Naive thymus-derived CD8-positive, alpha-beta T cell (primary cell): Measurements from ENCODE around the gene EPC2. TPM values are rescaled to one million over a fixed set of nuclear protein-coding genes. Genes with fewer than 3 reads are reported as not detected.
"Not testable (repeated sequence)": the region's sequence is repeated elsewhere in the genome, so short reads cannot be mapped to it uniquely, and the experiment has no call there.

Experiments used
- ATAC-seq, 2 donors: fragments of 150-1000 bp; cut with Tn5 transposase in 1 of 2; sonication (Bioruptor Pico), chemical (Tn5 transposase) in 1 of 2; 1 replicate in 1 of 2; 2 replicates in 1 of 2; pipeline ENCODE4 v1.10.0; 2021; ENCODE audit warnings: mild to moderate bottlenecking in 2 of 2, moderate library complexity in 2 of 2
- POLR2A ChIA-PET: fragments of 350-600 bp; sonication (Branson Sonifier 250); formaldehyde crosslinking; loops from one replicate; lab custom pipeline; 2021; ENCODE audit warnings: antibody characterized with exemption; lab: Charles Lee
- DNase-seq, 10 donors: peaks; one replicate each; pipeline versions ENCODE4 v3.0.0 to v3.0.0-alpha.2; 2020 to 2022
- H3K27ac Mint-ChIP-seq, 10 donors: one replicate each; pipeline ENCODE4 v1.8.0; 2020 to 2022; ENCODE audit warnings: mild to moderate bottlenecking in 10 of 10, mixed read lengths in 10 of 10, moderate library complexity in 4 of 10, inconsistent platforms in 1 of 10
- H3K27me3 Mint-ChIP-seq, 5 donors: one replicate each; pipeline ENCODE4 v1.8.0; 2021 to 2022; ENCODE audit warnings: mixed read lengths in 5 of 5
- H3K36me3 Mint-ChIP-seq, 3 donors: one replicate each; pipeline ENCODE4 v1.8.0; 2020 to 2022; ENCODE audit warnings: mixed read lengths in 3 of 3, mild to moderate bottlenecking in 2 of 3, inconsistent platforms in 1 of 3
- H3K4me1 Mint-ChIP-seq, 4 donors: one replicate each; pipeline ENCODE4 v1.8.0; 2021 to 2022; ENCODE audit warnings: mixed read lengths in 4 of 4
- H3K4me3 Mint-ChIP-seq, 10 donors: one replicate each; pipeline ENCODE4 v1.8.0; 2020 to 2022; ENCODE audit warnings: mild to moderate bottlenecking in 10 of 10, mixed read lengths in 10 of 10, moderate library complexity in 6 of 10, inconsistent platforms in 1 of 10
- H3K9me3 Mint-ChIP-seq, 9 donors: one replicate each; pipeline ENCODE4 v1.8.0; 2020 to 2022; ENCODE audit warnings: mixed read lengths in 9 of 9, mild to moderate bottlenecking in 3 of 9, inconsistent platforms in 1 of 9, moderate library complexity in 1 of 9
- polyA plus RNA-seq, 3 donors: library from polyadenylated mRNA; unstranded; fragments of 300-500 nt; fragmentation: Illumina TruSeq; gene quantifications; one replicate each; pipeline ENCODE4 v1.2.3, GENCODE V29; 2021
- total RNA-seq, 8 experiments: library from RNA in 2 of 8; stranded (reverse) in 2 of 8; gene quantifications; one replicate each; pipeline ENCODE4 v1.2.3 and lab custom pipeline; 2021 to 2026

The EPC2 gene
- total and polyA plus RNA-seq, 5 experiments from 2014 or later = 2.5 to 94.7 (median 3.7) TPM

- ATAC-seq (peak; percentile 70 to 75), DNase-seq (peak in 3 of 10 donors; percentile 16 to 47 (median 43))
- Mint-ChIP-seq H3K4me1 (peaks cover 32 to 81% (median 80%) of the 10 kb centered on the region in 4 donors), H3K36me3 (peaks cover 0 to 8% (median 4%) of the 10 kb centered on the region in 3 donors), H3K27me3 (no peaks in the 10 kb centered on the region), H3K27ac (peak overlapping the region; percentile 56 to 88 (median 86)), H3K4me3 (peak overlapping the region in 9 of 10 donors; percentile 44 to 72 (median 66)), H3K9me3 (peaks cover 0 to 3% (median 0%) of the 10 kb centered on the region in 9 donors)
- POLR2A ChIA-PET = interaction anchor here (0.9 to 2.0 kb wide), 4 partner anchors 12 to 15 kb away, joined by 5 to 8 read pairs (median 7); partner anchors contain the start of gene EPC2
These were observed 14.5 kb downstream of the EPC2 start for GRCh38 chr2:148658807-148659722.

- POLR2A ChIA-PET = interaction anchor here (0.6 to 2.6 kb wide), 3 partner anchors 15 to 218 kb away, joined by 3 to 17 read pairs (median 4); partner anchors contain the start of genes EPC2 and KIF5C
- ATAC-seq (no peak), DNase-seq (no peak)
- H3K4me3 Mint-ChIP-seq = peak overlapping the region in 7 of 10 donors; percentile 1 to 39 (median 14)
- H3K36me3 Mint-ChIP-seq = peaks cover 0 to 8% (median 4%) of the 10 kb centered on the region in 3 donors
- H3K27me3 Mint-ChIP-seq = no peaks in the 10 kb centered on the region
- peaks cover 31 to 80% (median 76%) of the 10 kb centered on the region in 4 donors for H3K4me1 Mint-ChIP-seq
- H3K9me3 Mint-ChIP-seq = peaks cover 0 to 3% (median 0%) of the 10 kb centered on the region in 9 donors
- H3K27ac Mint-ChIP-seq = peak overlapping the region in 4 of 10 donors; percentile 4 to 70 (median 34)
These were observed 16.4 kb downstream of the EPC2 start for GRCh38 chr2:148660999-148661398.

- H3K4me1 Mint-ChIP-seq = peaks cover 31 to 80% (median 74%) of the 10 kb centered on the region in 4 donors
- H3K27me3 Mint-ChIP-seq, DNase-seq, H3K4me3 Mint-ChIP-seq, H3K36me3 Mint-ChIP-seq, ATAC-seq, H3K9me3 Mint-ChIP-seq: not testable (repeated sequence)
- POLR2A ChIA-PET = interaction anchor here (2.6 kb wide), 1 partner anchor 17 kb away, joined by 17 read pairs; the partner anchor contains the start of gene EPC2
- H3K27ac Mint-ChIP-seq = peak overlapping the region in 1 of 10 donors; percentile 31
These were observed 17.8 kb downstream of the EPC2 start for GRCh38 chr2:148662332-148662731.

GRCh38 chr2:148664229-148664628, 19.7 kb downstream of the EPC2 start:
- peaks cover 0 to 9% (median 4%) of the 10 kb centered on the region in 3 donors for H3K36me3 Mint-ChIP-seq
- peak overlapping the region in 1 of 10 donors; percentile 33 for H3K4me3 Mint-ChIP-seq
- POLR2A ChIA-PET = no interaction called here
- ATAC-seq = no peak
- H3K27me3 Mint-ChIP-seq = no peaks in the 10 kb centered on the region
- H3K9me3 Mint-ChIP-seq = peaks cover 0 to 3% (median 0%) of the 10 kb centered on the region in 9 donors
- H3K27ac Mint-ChIP-seq = peak overlapping the region in 1 of 10 donors; percentile 1
- H3K4me1 Mint-ChIP-seq = peaks cover 35 to 81% (median 75%) of the 10 kb centered on the region in 4 donors
- DNase-seq = no peak

- no peak for DNase-seq
- Mint-ChIP-seq H3K27me3 (no peaks in the 10 kb centered on the region), H3K4me1 (peaks cover 37 to 82% (median 76%) of the 10 kb centered on the region in 4 donors), H3K27ac (peak overlapping the region in 4 of 10 donors; percentile 16 to 51 (median 37)), H3K4me3 (peak overlapping the region in 9 of 10 donors; percentile 0 to 62 (median 44)), H3K9me3 (peaks cover 0 to 3% (median 0%) of the 10 kb centered on the region in 9 donors), H3K36me3 (peaks cover 0 to 10% (median 4%) of the 10 kb centered on the region in 3 donors)
- peak in 1 of 2 donors; percentile 27 for ATAC-seq
- POLR2A ChIA-PET = interaction anchor here (2.1 kb wide), 1 partner anchor 21 kb away, joined by 7 read pairs; no protein-coding TSS in a partner anchor
These were observed 22.0 kb downstream of the EPC2 start for GRCh38 chr2:148666555-148666954.

- POLR2A ChIA-PET = no interaction called here
- Mint-ChIP-seq H3K36me3 (peaks cover 0 to 6% (median 5%) of the 10 kb centered on the region in 3 donors), H3K27ac (peak overlapping the region in 8 of 10 donors; percentile 16 to 82 (median 55)), H3K4me1 (peaks cover 41 to 84% (median 80%) of the 10 kb centered on the region in 4 donors), H3K27me3 (no peaks in the 10 kb centered on the region), H3K9me3 (peaks cover 0 to 7% (median 2%) of the 10 kb centered on the region in 9 donors), H3K4me3 (peak overlapping the region in 9 of 10 donors; percentile 44 to 69 (median 60))
- peak; percentile 22 to 29 for ATAC-seq
- DNase-seq = no peak
These were observed 22.7 kb downstream of the EPC2 start for GRCh38 chr2:148667113-148667836.

GRCh38 chr2:148670773-148671172, 26.2 kb downstream of the EPC2 start:
- peak overlapping the region in 5 of 10 donors; percentile 38 to 82 (median 46) for H3K27ac Mint-ChIP-seq
- peaks cover 4 to 6% (median 4%) of the 10 kb centered on the region in 3 donors for H3K36me3 Mint-ChIP-seq
- H3K4me3 Mint-ChIP-seq = peak overlapping the region in 8 of 10 donors; percentile 24 to 75 (median 52)
- ATAC-seq = no peak
- no peaks in the 10 kb centered on the region for H3K27me3 Mint-ChIP-seq
- no peak for DNase-seq
- peaks cover 0 to 21% (median 11%) of the 10 kb centered on the region in 9 donors for H3K9me3 Mint-ChIP-seq
- POLR2A ChIA-PET = no interaction called here
- peaks cover 52 to 91% (median 88%) of the 10 kb centered on the region in 4 donors for H3K4me1 Mint-ChIP-seq

GRCh38 chr2:148674063-148675020, 29.8 kb downstream of the EPC2 start:
- no peaks in the 10 kb centered on the region for H3K27me3 Mint-ChIP-seq
- peak overlapping the region in 6 of 10 donors; percentile 2 to 76 (median 36) for H3K27ac Mint-ChIP-seq
- H3K4me3 Mint-ChIP-seq = peak overlapping the region in 9 of 10 donors; percentile 13 to 68 (median 57)

GRCh38 chr2:148675708-148676107, 31.2 kb downstream of the EPC2 start:
- H3K4me3 Mint-ChIP-seq = peak overlapping the region in 5 of 10 donors; percentile 2 to 40 (median 31)
- ATAC-seq = no peak
- H3K36me3 Mint-ChIP-seq = peaks cover 5 to 12% (median 8%) of the 10 kb centered on the region in 3 donors
- POLR2A ChIA-PET = interaction anchor here (0.6 to 2.0 kb wide), 2 partner anchors 13 to 30 kb away, joined by 5 to 6 read pairs; no protein-coding TSS in a partner anchor
- peaks cover 37 to 79% (median 72%) of the 10 kb centered on the region in 4 donors for H3K4me1 Mint-ChIP-seq
- peak overlapping the region in 6 of 10 donors; percentile 8 to 85 (median 28) for H3K27ac Mint-ChIP-seq
- H3K9me3 Mint-ChIP-seq = peaks cover 0 to 21% (median 11%) of the 10 kb centered on the region in 9 donors
- no peaks in the 10 kb centered on the region for H3K27me3 Mint-ChIP-seq
- no peak for DNase-seq

More at GRCh38 chr2:148674063-148675020, 29.8 kb downstream of the EPC2 start:
- ATAC-seq (peak; percentile 53 to 70), DNase-seq (peak in 8 of 10 donors; percentile 3 to 54 (median 28))
- Mint-ChIP-seq H3K36me3 (peaks cover 3 to 12% (median 4%) of the 10 kb centered on the region in 3 donors), H3K4me1 (peaks cover 39 to 80% (median 75%) of the 10 kb centered on the region in 4 donors), H3K9me3 (peaks cover 0 to 21% (median 11%) of the 10 kb centered on the region in 9 donors)
- POLR2A ChIA-PET = interaction anchor here (2.0 kb wide), 1 partner anchor 29 kb away, joined by 6 read pairs; no protein-coding TSS in a partner anchor

GRCh38 chr2:148678302-148679179, 34.0 kb downstream of the EPC2 start:
- DNase-seq = not testable (repeated sequence)
- POLR2A ChIA-PET = interaction anchor here (0.5 kb wide), 1 partner anchor 20 kb away, joined by 3 read pairs; no protein-coding TSS in a partner anchor
- peaks cover 34 to 80% (median 70%) of the 10 kb centered on the region in 4 donors for H3K4me1 Mint-ChIP-seq

More at GRCh38 chr2:148678302-148679179, 34.0 kb downstream of the EPC2 start:
- not testable (repeated sequence) for ATAC-seq, H3K9me3 Mint-ChIP-seq, H3K27me3 Mint-ChIP-seq, H3K4me3 Mint-ChIP-seq
- H3K27ac Mint-ChIP-seq = peak overlapping the region in 2 of 10 donors; percentile 29 to 58
- peaks cover 6 to 11% (median 8%) of the 10 kb centered on the region in 3 donors for H3K36me3 Mint-ChIP-seq
